IPS-18a (cell line): ENCODE data around the gene RGCC.

Experiments used
- H3K27ac ChIP-seq: one replicate; pipeline ENCODE4 v1.5.1; 2013; ENCODE audit warnings: low read length
- H3K27me3 ChIP-seq: one replicate; pipeline ENCODE4 v1.6.1; 2013; ENCODE audit warnings: mild to moderate bottlenecking, low read length; ENCODE audit not compliant: control insufficient read depth, insufficient read depth
- H3K36me3 ChIP-seq: one replicate; pipeline ENCODE4 v1.6.1; 2013; ENCODE audit warnings: low read depth, low read length; ENCODE audit not compliant: control insufficient read depth
- H3K4me1 ChIP-seq: one replicate; pipeline ENCODE4 v1.6.1; 2013; ENCODE audit warnings: low read depth, low read length; ENCODE audit not compliant: control insufficient read depth
- H3K4me3 ChIP-seq: one replicate; pipeline ENCODE4 v1.5.1; 2013; ENCODE audit warnings: low read length
- H3K9ac ChIP-seq: one replicate; pipeline ENCODE4 v1.6.1; 2013; ENCODE audit warnings: mild to moderate bottlenecking, low read length, moderate library complexity
- H3K9me3 ChIP-seq: one replicate; pipeline ENCODE4 v1.6.1; 2013; ENCODE audit warnings: low read depth, low read length; ENCODE audit not compliant: control insufficient read depth

Gene RGCC

DNA sequence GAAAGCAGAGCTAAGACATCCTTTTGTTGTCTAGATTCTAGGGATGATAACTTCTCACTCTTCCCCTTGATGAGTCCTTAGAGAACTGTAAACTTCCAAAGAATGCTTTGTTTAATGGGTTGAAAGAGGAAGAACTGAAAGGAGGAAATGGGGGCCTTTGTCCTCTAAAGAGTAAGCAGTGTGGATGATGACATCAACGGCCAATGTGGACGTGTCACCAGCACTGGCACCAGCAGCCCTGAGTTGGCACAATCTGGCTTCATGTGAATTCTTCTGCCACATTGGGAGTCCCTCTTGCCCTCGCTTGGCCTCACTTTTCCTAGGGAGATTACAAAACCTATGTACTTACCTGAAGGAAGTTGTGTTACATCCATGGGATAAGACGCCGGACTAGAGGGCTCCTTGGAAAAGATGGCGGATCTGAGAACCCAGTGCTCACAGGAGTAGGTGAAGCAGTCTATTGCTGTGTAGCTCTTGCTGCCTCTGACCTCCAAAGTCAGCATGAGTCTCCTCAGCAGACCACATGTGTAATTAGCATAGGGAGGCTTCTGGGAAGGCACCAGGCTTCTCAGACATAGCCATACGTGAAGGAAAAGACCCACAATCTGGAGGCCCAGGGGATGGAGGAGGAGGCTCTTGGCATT, 62.8 kb downstream of the RGCC start:
- Histone ChIP-seq H3K9ac (no peak overlapping the region), H3K4me3 (no peak overlapping the region), H3K27me3 (no peaks in the 10 kb centered on the region), H3K27ac (no peak overlapping the region), H3K36me3 (no peaks in the 10 kb centered on the region), H3K4me1 (peaks cover 7% of the 10 kb centered on the region), H3K9me3 (no peaks in the 10 kb centered on the region)
